Hematopoietic multipotent progenitor cell treated with erythropoietin and hydrocortisone succinate and interleukin-3 and kit ligand, for 4 days (in vitro differentiated cells): Measurements from ENCODE around the gene HCN4.

ENCODE experiments used
- DNase-seq: peaks from one replicate; pipeline ENCODE4 v3.0.0-alpha.2; 2015

Gene HCN4

GRCh38 chr15:73341886-73342600, 26.7 kb downstream of the HCN4 start:
- no peak for DNase-seq

- no peak for DNase-seq
Measured at GRCh38 chr15:73340502-73341192, 28.1 kb downstream of the HCN4 start.

GRCh38 chr15:73338606-73339374, 30.0 kb downstream of the HCN4 start:
- DNase-seq = no peak

DNA sequence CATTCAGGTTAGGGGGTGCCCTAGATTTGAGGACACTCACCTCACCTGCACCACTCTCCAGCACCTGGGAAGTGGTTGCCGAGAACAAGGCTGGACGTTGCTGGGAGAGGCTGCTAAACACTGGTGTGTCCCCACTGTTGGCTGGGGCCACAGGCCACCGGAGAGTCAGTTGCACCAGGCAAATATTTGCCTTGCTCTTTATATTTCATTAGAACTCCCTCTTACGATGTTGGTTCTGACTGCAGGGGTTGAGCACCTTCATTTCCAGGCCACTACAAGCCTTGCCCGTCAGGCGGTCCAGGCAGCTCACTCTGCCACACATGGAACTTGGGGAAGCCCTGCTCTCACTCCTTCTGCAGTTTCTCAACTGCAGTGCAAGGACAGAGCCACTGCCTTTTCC, 30.7 kb downstream of the HCN4 start:
- no peak for DNase-seq

DNA sequence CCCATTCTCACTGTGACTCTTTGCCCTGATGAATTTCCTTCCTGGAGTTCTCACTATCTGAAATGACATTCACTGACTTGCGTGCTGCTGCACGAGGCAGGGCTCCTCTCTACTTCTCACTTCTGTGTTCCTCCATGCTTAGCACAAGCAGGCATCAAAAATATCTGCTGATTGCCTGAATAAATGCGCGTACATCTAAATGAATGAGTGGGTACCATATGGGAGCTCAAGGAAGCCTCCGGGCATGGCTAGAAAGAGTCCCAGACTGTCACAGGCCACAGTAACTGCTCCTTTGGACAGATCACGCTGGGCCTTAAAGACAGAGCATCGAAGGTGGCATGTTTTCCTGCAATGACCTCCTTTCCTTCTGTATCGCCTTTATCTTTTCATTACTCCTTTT, 31.6 kb downstream of the HCN4 start:
- no peak for DNase-seq

- DNase-seq = no peak
Measured at GRCh38 chr15:73336756-73337155, 32.0 kb downstream of the HCN4 start.

DNA sequence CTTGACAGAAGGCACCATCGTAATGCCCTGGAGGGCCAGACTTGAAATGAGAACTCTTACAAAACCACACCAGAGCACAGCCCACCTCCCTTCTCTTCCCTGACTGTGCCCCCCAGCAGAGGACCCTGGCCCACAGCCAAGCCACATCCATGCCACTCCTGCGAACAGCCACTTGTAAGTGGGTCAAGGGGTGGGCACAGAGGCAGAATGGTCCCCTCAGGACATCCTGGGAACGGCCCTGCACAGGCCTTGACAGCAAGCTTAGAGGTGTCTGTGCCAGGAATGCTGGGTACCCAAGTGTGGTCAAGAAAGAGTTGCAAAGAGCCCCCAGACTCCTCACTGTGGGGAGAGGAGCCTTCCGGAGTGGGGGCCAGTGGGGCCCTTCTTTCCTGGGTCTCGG, 33.3 kb downstream of the HCN4 start:
- DNase-seq = no peak

DNA sequence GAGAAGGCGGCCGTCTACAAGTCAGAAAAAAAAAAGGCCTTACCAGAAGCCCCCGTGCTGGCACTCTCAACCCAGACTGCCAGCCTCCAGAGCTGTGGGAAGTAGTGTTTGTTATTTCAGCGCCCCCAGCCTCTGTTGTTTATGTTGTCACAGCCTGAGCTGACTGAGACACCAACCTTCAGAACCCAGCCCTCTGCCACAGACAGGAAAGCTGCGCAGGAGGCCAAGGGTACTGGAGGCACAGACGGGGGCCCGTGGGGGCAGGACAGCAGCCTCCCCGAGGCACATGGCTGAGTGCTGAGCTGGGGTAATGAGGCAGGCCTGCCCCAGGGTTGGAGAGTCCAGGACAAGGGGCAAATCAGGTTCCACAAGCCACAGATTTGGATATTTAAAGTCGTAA, 33.7 kb downstream of the HCN4 start:
- DNase-seq = no peak

DNA sequence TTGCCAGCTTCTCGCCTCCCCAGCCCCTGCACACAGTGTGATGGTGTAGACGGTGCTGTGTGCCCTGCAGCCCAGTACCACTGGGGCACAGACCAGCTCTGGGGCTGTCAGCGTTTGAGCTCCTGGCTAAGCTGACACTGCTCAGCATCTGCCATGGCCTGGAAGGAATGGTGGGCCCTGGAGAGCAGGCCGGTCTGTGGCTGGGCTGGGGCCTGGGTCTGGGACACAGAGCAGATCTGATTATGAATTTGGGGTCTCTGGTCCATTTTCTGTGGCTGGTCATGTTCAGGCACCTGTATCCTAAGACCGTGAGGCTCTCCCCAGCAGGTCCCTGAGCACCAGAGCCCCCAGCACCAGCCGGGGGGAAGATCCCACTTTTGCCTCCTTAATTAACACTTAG, 34.7 kb downstream of the HCN4 start:
- DNase-seq = no peak

DNA sequence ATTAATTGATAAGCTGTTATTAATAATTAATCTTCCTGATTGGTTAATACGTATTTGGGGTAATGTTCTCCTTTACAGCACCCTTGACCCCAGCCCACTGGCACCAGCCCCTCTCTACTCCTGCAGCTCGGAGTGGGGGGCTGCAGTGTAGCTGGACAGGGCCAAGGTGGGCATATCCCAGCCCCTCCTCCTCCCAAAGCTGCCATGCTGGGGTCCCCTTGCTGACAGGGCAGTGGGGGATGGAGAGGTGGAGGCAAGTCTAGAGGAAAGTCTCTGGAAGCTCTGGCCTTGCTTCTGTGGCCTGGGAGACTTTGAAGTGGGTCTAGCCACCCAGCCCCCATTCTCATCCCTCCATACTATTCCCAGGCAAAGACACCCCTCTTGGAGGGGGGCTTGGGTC, 35.8 kb downstream of the HCN4 start:
- DNase-seq = no peak

DNA sequence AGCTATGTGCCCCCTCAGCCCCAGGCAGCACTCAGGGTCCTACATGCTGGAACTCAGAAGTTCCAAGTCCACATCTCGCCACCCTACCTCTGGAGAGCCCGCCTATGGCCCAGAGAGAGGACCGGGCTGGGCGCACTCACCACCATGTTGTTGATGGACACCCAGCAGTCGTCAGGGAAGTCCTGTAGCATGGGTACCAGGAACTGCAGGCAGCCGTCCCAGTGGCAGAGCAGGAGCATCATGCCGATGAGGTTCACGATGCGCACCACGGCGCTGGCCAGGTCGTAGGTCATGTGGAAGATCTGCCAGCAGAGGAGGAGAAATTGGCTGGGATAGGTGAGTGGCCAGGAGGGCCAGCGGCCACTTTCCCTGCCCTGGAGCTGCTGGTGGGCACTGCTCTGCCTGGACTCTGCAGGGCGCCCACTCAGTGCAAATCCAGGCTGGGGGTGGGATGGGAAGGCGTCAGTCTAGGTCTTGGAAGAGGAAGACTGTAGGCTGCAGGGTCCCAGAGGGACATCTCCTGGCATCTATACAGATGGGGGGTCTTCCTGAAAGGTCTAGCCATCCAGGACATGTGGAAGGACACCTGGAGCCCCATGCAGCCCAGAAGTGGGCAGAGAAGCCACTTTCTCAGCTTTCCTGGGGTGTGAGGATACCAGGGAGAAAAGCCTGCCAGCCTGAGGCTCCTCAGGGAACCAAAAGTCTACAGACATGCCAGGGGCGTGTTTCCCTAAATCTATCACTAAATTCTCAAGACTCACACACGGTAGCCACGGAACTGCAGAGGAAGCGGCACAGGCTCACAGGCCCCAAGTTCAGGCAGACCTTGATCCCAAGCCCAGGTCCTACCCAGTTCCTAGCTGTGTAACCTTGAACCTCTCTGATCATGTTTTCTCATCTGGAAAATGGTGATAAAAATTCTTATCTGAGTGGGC, 36.5 kb downstream of the HCN4 start:
- DNase-seq = no peak

DNA sequence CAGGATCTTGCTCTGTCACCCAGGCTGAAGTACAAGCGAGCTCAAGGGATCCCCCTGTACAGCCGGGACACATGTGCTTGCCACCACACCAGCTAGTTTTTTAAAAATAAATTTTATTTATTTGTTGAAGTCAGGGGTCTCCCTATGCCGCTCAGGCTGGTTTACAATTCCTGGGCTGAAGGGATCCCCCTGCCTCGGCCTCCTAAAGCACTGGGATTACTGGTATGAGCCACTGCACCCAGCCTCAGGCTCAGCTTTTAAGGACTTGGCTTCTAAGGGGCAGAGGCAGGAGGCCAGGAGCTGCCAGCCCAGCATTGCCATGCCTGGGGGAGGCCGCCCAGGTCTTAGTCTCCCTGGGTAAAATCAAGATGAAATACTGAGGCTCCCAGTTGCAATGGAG, 37.3 kb downstream of the HCN4 start:
- no peak for DNase-seq

GRCh38 chr15:73330206-73331051, 38.3 kb downstream of the HCN4 start:
- no peak for DNase-seq

- no peak for DNase-seq
Measured at GRCh38 chr15:73329501-73330200, 39.1 kb downstream of the HCN4 start.

DNA sequence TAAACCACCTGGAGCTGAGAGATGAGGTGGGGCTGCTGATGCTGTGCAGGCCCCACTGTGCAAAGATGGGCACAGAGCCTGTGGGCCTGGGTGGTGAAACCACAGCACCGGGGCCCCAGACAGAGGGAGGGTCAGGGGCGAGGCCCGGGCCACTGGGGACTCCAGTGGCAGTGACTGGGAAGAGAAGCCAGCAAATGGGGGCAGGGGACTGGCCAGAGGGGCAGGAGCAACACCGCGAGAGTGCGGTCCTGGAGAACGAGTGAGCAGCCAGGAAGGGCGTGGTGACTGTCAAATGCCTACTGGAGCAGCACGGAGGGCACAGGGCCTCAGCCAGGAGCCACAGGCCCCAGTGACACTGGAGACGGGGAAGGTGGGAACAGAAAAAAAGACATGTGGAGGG, 39.8 kb downstream of the HCN4 start:
- DNase-seq = no peak

DNA sequence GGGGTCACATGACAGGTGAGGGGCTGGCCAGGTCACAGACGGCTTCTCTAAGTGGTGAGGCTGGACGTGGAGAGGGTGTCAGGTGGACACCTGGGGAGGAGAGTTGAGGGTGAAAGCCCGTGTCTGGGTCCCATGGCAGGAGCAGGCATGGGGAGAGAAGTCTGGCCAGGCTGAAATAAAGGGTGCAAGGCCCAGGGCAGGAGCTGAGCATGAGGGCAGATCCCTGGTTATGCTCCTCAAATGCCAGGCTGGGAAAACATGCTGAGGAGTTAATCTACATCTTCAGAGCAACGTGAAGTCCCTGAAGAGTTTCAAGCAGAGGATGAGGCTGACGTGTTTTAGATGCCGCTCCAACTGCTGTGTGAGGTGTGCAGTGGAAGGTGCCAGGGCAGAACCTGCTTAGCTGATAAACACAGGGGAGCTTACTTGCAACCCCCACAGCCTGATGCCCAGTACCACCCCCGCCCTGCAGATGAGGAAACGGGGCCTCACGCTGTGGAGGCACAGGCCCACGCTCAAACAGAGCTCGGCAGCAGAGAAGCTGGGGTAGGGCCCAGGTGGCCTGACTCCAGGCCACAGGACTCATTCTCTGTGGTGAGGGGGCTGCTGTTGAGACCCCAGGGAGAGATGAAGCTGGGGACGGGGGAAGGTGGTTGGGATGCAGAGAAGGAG, 40.5 kb downstream of the HCN4 start:
- no peak for DNase-seq

DNA sequence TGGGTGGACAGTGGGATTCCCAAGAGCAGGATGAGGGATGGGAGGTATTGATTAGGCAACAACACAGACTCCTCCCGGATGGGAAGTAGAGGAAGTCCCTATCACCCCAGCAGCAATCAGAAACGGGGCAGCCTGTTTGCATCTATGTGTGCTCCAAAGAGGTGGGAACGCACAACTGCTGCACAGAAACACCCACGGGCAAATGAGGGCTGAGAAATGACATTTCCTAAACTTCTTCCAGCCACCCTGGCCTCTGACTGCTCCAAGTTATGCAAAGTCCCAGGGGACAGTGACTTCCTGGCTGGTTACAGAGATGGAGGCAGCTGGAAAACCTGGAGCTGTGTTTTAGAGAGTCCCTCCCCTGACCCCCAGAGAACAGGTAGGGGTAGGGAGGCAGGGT, 42.6 kb downstream of the HCN4 start:
- no peak for DNase-seq

DNA sequence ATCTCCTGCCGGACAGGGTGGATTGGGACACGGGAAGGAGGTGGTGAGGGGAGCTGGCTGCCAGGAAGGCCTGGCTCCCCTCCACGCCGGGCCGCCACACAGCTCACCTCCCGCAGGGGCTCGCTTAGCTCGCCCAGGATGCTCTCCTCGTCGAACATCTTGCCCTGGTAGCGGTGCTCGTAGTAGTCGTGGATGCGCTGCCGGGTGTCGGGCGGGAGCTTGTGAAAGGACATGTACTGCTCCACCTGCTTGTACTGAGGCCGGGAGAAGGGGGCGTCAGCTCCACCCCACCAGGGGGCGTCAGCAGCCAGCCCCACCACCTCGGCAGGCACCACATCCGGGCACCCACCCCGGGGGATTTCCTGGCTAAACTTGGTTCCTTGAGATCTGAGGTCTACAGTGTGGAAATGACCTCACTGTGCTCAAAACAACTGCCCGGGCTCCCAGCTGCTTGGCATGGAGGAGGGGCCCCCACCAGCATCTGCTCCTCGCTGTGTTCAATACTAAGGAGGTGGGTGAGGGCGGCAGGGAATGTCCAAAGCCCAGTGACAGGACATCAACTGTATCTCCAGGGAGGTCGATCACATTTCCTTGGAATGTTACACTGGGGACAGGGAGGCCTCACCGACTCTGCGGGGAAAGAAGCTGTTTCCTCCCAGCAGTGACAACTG, 43.4 kb downstream of the HCN4 start:
- DNase-seq = peak; percentile 9

DNA sequence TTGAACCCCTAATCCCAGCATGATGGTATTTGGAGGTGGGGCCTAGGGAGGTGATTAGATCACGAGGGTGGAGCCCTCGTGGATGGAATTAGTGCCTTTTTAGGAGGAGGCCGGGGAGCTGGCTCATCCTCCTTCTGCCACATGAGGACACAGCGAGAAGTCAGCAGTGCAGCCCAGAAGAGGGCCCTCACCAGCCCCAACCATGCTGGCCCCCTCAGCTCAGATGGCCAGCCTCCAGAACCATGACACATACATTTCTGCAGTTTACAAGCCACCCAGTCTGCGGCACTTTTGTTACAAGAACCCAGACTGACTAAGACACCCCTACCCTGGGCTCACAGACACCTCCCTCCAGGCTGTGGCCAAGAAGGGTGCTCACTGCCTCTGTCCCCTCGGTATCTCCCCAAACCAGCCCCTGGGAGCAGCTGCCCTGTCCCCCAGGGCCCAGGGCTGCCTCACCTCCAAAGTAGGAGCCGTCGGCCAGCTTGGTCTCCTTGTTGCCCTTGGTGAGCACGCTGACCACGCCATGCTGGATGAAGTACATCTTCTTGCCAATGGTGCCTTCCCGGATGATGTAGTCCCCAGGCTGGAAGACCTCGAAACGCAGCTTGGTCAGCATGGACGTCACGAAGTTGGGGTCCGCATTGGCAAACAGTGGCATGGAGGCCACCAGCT, 44.1 kb downstream of the HCN4 start:
- DNase-seq = no peak

- DNase-seq = no peak
Measured at GRCh38 chr15:73323956-73324355, 44.8 kb downstream of the HCN4 start.
